Measurements from ENCODE around the gene ZCCHC9.

GRCh38 chr5:81326554-81326953 lies 25.2 kb downstream of the ZCCHC9 start:
- no peak for TF ChIP-seq EZH2phosphoT487 (conservative IDR thresholded peaks at IDR 0.05; ENCODE audit: low read length)
- TF ChIP-seq, protein P1, sequence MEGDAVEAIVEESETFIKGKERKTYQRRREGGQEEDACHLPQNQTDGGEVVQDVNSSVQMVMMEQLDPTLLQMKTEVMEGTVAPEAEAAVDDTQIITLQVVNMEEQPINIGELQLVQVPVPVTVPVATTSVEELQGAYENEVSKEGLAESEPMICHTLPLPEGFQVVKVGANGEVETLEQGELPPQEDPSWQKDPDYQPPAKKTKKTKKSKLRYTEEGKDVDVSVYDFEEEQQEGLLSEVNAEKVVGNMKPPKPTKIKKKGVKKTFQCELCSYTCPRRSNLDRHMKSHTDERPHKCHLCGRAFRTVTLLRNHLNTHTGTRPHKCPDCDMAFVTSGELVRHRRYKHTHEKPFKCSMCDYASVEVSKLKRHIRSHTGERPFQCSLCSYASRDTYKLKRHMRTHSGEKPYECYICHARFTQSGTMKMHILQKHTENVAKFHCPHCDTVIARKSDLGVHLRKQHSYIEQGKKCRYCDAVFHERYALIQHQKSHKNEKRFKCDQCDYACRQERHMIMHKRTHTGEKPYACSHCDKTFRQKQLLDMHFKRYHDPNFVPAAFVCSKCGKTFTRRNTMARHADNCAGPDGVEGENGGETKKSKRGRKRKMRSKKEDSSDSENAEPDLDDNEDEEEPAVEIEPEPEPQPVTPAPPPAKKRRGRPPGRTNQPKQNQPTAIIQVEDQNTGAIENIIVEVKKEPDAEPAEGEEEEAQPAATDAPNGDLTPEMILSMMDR (IDR thresholded peaks at IDR 0.05; ENCODE audit: insufficient read depth, low read length, poor library complexity, severe bottlenecking): no peak
